RWPE2 (cell line): Measurements from ENCODE around the gene DOHH.

Experiments used
- ATAC-seq: fragments of 200-7000 bp; cut with Tn5 transposase; 3 replicates; pipeline ENCODE4 v1.9.1; 2021; ENCODE audit warnings: low read depth
- DNase-seq: peaks from one replicate; pipeline ENCODE4 v3.0.0-alpha.2; 2020; ENCODE audit warnings: low spot score
- H3K27ac ChIP-seq: fragments of 450-650 bp; 2 replicates; pipeline ENCODE4 v1.5.1; 2017; ENCODE audit warnings: mild to moderate bottlenecking; ENCODE audit not compliant: poor library complexity, severe bottlenecking
- H3K27me3 ChIP-seq: fragments of 250-450 bp; sonication (Bioruptor Pico); 2 replicates; pipeline ENCODE4 v1.5.1; 2021; ENCODE audit warnings: mild to moderate bottlenecking, moderate library complexity; ENCODE audit not compliant: insufficient read depth, poor library complexity, severe bottlenecking
- H3K36me3 ChIP-seq: fragments of 250-450 bp; sonication (Bioruptor Pico); 2 replicates; pipeline ENCODE4 v1.5.1; 2020; ENCODE audit warnings: low read depth, mild to moderate bottlenecking, moderate library complexity
- H3K4me1 ChIP-seq: fragments of 250-450 bp; sonication (Bioruptor Pico); 2 replicates; pipeline ENCODE4 v1.5.1; 2021; ENCODE audit warnings: mild to moderate bottlenecking, moderate library complexity; ENCODE audit not compliant: insufficient read depth, poor library complexity, severe bottlenecking
- H3K4me3 ChIP-seq: fragments of 250-450 bp; sonication (Bioruptor Pico); 2 replicates; pipeline ENCODE4 v1.5.1; 2021; ENCODE audit warnings: mild to moderate bottlenecking, moderate library complexity; ENCODE audit not compliant: severe bottlenecking
- H3K9me3 ChIP-seq: fragments of 250-450 bp; sonication (Bioruptor Pico); 2 replicates; pipeline ENCODE4 v1.5.1; 2021; ENCODE audit warnings: mild to moderate bottlenecking, moderate library complexity; ENCODE audit not compliant: severe bottlenecking
- TF ChIP-seq, protein P1 (sequence below): fragments of 450-650 bp; IDR thresholded peaks from one replicate; pipeline ENCODE4 v1.5.1; 2017; ENCODE audit warnings: mild to moderate bottlenecking, moderate library complexity; ENCODE audit not compliant: poor library complexity, severe bottlenecking

Gene DOHH

DNA sequence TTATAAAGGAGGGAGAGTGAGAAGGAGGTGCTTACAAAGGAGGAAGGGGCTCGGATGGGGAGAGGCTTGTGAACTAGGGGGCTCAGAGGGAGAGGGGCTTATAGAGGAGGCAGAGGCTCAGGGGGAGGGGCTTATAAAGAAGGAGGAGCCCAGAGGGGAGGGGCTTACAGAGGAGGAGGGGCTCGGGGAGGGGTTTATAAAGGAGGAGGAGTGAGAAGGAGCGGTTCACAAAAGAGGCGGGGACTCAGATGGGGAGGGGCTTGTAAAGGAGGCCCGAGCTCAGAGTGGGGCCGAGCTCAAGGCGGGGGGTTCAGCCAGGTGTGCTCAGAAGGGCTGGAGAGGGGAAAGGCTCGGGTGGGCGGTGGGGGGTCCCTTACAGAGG is 20.6 kb downstream of the DOHH start:
- no peaks in the 10 kb centered on the region for H3K4me1 ChIP-seq
- no peak overlapping the region for H3K4me3 ChIP-seq
- TF ChIP-seq, protein P1, sequence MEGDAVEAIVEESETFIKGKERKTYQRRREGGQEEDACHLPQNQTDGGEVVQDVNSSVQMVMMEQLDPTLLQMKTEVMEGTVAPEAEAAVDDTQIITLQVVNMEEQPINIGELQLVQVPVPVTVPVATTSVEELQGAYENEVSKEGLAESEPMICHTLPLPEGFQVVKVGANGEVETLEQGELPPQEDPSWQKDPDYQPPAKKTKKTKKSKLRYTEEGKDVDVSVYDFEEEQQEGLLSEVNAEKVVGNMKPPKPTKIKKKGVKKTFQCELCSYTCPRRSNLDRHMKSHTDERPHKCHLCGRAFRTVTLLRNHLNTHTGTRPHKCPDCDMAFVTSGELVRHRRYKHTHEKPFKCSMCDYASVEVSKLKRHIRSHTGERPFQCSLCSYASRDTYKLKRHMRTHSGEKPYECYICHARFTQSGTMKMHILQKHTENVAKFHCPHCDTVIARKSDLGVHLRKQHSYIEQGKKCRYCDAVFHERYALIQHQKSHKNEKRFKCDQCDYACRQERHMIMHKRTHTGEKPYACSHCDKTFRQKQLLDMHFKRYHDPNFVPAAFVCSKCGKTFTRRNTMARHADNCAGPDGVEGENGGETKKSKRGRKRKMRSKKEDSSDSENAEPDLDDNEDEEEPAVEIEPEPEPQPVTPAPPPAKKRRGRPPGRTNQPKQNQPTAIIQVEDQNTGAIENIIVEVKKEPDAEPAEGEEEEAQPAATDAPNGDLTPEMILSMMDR: no peak
- H3K27me3 ChIP-seq: peaks cover 17% of the 10 kb centered on the region
- no peak overlapping the region for H3K27ac ChIP-seq
- ATAC-seq (peak; percentile 60; the same call in 2 of the 3 replicates), DNase-seq (no peak)
- H3K9me3 ChIP-seq: no peaks in the 10 kb centered on the region
- no peaks in the 10 kb centered on the region for H3K36me3 ChIP-seq

DNA sequence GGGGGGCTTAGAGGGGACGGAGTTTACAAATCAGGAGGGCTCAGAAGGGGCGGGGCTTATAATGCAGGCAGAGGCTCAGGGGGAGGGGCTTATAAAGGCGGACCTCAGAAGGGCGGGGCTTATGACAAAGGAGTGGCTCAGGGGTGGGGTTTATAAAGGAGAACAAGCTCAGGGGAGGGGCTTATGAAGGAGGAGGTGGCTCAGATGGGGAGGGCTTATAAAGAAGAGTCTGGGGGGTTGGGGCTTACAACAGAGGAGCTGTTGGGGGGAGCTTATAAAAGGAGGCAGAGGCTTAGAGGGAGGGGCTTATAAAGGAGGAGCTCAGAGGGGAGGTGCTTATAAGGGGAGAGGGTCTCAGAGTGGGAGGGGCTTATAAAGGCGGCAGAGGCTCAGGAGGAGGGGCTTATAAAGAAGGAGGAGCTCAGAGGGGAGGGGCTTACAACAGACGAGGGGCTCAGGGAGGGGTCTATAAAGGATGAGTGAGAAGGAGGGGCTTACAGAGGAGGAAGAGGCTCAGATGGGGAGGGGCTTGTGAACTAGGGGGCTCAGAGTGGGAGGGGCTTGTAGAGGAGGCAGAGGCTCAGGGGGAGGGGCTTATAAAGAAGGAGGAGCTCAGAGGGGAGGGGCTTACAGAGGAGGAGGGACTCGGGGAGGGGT is 21.2 kb downstream of the DOHH start:
- Histone ChIP-seq H3K4me1 (no peaks in the 10 kb centered on the region), H3K9me3 (no peaks in the 10 kb centered on the region), H3K27ac (no peak overlapping the region), H3K27me3 (peaks cover 17% of the 10 kb centered on the region), H3K36me3 (no peaks in the 10 kb centered on the region), H3K4me3 (no peak overlapping the region)
- peak; percentile 21; the same call in 1 of the 3 replicates for ATAC-seq
- no peak for DNase-seq
- TF ChIP-seq, protein P1: no peak

DNA sequence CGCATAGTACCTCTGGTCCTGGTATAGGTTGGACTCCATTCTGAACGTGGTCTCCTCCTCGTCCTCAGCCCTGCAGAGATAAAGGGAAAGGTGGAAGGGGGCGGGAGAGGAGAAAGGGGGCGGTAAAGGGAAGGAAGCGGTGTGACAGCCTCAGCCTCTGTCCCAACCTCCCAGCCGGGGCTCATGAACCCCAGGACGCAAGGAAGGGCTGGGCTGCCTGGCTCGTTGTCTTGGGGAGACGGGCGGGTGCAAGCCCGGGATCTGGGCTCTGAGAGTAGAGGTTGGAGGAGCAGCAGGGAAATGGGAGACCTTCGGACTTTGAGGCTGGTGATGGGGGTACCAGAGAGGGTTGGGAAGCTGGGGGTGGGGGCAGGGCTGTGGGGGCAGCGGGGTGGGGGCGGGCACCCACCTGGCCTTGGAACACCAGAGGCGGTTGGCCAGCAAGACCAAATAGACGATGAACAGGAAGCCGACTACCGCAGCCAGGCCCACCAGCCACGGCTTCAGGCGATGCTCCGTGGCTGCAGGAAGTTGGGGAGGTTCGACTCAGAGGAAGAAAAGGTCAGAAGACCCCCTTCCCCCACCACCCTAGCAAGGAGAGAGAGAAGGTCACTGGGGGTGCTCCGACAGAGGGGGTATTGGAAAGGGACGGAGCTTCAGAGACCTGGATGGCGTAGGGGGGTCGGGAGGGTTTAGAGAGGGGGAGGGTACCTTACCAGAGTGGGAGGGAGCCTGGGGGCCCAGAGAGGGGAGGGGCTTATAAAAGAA is 21.9 kb downstream of the DOHH start:
- H3K27me3 ChIP-seq: peaks cover 13% of the 10 kb centered on the region
- no peaks in the 10 kb centered on the region for H3K9me3 ChIP-seq
- H3K36me3 ChIP-seq: no peaks in the 10 kb centered on the region
- no peak overlapping the region for H3K4me3 ChIP-seq
- DNase-seq: no peak
- no peaks in the 10 kb centered on the region for H3K4me1 ChIP-seq
- TF ChIP-seq, protein P1: no peak
- H3K27ac ChIP-seq: no peak overlapping the region
- ATAC-seq: no peak

DNA sequence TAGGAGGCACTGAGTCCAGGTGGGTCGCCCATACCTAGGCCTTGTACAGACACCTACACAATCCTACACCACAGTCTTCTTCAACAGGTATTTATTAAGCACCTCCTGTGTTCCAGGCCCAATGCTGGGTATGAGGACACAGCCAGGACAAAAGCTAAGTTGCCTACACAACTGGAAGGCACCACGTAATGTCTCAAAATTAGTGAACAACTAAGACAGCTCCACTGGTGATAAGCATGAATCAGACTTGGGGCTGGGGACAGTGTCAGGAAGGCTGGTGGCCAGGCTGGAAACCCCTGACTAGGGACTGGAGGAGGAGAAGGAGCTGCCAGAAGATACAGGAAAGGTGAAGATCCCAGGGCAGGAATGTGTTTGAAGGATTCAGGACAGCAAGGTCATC is 22.5 kb downstream of the DOHH start:
- Histone ChIP-seq H3K9me3 (no peaks in the 10 kb centered on the region), H3K36me3 (no peaks in the 10 kb centered on the region), H3K4me3 (no peak overlapping the region), H3K27ac (no peak overlapping the region), H3K27me3 (peaks cover 6% of the 10 kb centered on the region), H3K4me1 (no peaks in the 10 kb centered on the region)
- DNase-seq (no peak), ATAC-seq (no peak)
- TF ChIP-seq, protein P1: no peak

DNA sequence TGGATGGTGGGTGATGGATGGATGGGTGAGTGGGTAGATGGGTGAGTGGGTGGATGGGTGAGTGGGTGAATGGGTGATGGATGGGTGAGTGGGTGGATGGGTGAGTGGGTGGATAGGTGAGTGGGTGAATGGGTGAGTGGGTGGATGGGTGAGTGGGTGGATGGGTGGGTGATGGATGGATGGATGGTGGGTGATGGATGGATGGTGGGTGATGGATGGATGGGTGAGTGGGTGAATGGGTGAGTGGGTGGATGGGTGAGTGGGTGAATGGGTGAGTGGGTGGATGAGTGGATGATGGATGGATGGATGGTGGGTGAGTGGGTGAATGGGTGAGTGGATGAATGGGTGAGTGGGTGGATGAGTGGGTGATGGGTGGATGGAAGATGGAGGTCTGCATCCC is 23.0 kb downstream of the DOHH start:
- TF ChIP-seq, protein P1: no peak
- H3K27ac ChIP-seq: no peak overlapping the region
- no peaks in the 10 kb centered on the region for H3K9me3 ChIP-seq
- DNase-seq: no peak
- H3K27me3 ChIP-seq: peaks cover 5% of the 10 kb centered on the region
- no peak for ATAC-seq
- H3K4me3 ChIP-seq: no peak overlapping the region
- no peaks in the 10 kb centered on the region for H3K4me1 ChIP-seq
- H3K36me3 ChIP-seq: no peaks in the 10 kb centered on the region
